Lower leg skin (tissue), 4 donors: ENCODE measurements around the gene PLA2G4E. TPM values are rescaled to one million over a fixed set of nuclear protein-coding genes. Genes with fewer than 3 reads are reported as not detected.

Experiments used
- DNase-seq, 2 donors: peaks; one replicate each; pipeline ENCODE4 v3.0.0-alpha.2; 2019; ENCODE audit warnings: low spot score in 2 of 2
- H3K4me3 ChIP-seq: fragments of 200-600 bp; sonication (generic); 2 replicates; pipeline ENCODE4 v1.5.1; 2017; ENCODE audit warnings: mild to moderate bottlenecking, low read depth; ENCODE audit not compliant: poor library complexity, severe bottlenecking
- POLR2A ChIP-seq, 2 donors: fragments of 450-650 bp; IDR thresholded peaks; one replicate each; pipeline ENCODE4 v1.6.1; 2016 to 2017; ENCODE audit warnings: antibody characterized with exemption in 2 of 2, mild to moderate bottlenecking in 1 of 2, moderate library complexity in 1 of 2
- WGBS, 2 donors: methylation state at CpG; one replicate each; pipeline ENCODE4 v1.1.5; 2018; 5-methylcytosine and 5-hydroxymethylcytosine counted together
- intact Hi-C: fragments of 100-400 bp; cut with DNase I; formaldehyde crosslinking; loops from one replicate; pipeline ENCODE4 v1.15.0; 2023; ENCODE audit warnings: low total_unique reads
- total RNA-seq, 4 donors: library from RNA; depleted of rRNA; stranded (reverse); fragments of >200 nt; gene quantifications; one replicate each; pipeline ENCODE4 v1.1.0, GENCODE V29; 2016
- TF ChIP-seq, protein P1 (sequence below), 3 donors: fragments of 450-650 bp; IDR thresholded peaks; one replicate each; pipeline ENCODE4 v1.5.1; 2016; ENCODE audit warnings: antibody characterized with exemption in 3 of 3, mild to moderate bottlenecking in 3 of 3, moderate library complexity in 2 of 3

PLA2G4E gene
- total RNA-seq, 4 donors from 2014 or later: 49.8 to 67.2 (median 51.5) TPM

DNA sequence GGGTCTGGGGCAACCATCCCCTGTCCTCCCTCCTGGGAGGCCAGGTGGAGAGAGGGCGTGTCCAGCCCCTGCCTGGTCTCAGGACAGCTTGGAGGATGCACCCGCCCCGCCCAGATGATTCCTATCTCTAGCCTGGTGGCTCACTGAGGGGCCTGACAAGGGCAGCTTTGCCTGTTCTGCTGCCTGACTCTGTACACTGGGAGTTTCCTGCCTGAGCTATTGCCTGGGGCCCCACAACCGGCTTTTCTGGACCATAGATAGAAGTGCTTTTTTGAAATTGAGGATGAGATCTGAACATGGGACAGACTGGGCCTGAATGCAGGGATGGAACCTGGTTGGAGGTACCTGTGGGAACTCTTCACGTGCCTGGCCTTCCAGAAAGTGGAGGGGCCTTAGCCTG, 751 bp upstream of the PLA2G4E start:
- intact Hi-C loops: no loop called here
- no peak for TF ChIP-seq POLR2A (IDR thresholded peaks at IDR 0.05)
- TF ChIP-seq, protein P1, sequence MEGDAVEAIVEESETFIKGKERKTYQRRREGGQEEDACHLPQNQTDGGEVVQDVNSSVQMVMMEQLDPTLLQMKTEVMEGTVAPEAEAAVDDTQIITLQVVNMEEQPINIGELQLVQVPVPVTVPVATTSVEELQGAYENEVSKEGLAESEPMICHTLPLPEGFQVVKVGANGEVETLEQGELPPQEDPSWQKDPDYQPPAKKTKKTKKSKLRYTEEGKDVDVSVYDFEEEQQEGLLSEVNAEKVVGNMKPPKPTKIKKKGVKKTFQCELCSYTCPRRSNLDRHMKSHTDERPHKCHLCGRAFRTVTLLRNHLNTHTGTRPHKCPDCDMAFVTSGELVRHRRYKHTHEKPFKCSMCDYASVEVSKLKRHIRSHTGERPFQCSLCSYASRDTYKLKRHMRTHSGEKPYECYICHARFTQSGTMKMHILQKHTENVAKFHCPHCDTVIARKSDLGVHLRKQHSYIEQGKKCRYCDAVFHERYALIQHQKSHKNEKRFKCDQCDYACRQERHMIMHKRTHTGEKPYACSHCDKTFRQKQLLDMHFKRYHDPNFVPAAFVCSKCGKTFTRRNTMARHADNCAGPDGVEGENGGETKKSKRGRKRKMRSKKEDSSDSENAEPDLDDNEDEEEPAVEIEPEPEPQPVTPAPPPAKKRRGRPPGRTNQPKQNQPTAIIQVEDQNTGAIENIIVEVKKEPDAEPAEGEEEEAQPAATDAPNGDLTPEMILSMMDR (IDR thresholded peaks at IDR 0.05): no peak
- peak in 1 of 2 donors; percentile 36 for DNase-seq
- WGBS, 2 donors: 40 to 45% methylated on average over 2 to 5 of the region's 5 CpGs
- H3K4me3 ChIP-seq: no peak overlapping the region

DNA sequence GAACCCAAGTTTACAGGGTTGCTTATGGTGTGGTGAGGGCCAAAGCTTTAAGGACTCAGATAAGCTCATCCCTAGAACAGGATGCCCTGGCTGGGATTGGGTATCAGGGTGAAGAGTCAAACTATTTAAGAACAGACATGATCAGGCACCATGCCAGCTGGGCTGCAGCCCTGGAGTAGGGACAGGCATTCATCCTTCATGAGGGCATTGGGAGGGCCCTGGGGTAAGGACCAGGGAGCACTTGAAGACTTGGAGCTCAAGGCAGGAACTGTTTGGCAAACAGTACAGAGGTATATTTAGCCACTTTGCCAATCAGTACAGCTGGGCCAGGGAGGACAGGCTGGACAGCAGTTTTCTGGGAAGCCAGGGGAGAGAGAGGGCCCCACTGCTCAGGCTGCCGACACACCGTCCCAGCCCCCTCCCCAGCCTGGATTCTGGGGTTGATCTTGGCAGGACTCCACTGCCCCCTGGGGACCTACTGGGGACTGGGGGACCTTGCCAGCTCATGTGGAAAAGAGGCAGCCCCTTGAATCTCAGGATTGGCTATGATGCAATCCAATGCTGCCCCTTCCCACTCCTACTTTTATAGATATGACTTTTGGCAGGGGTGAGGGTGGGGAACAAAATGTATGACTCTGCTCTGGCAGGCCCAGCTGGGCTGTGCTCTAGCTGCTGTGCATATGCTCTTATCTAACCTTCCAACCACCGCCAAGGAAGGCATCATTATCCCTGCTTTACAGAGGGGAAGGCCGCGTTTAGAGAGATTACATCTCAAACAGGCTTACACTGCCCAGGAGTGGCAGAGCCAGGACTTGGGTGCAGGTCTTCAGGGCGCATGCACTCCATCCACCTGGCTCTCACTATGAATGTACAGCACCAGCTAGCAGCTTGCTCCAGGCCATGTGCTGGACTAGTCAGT, 2.3 kb downstream of the PLA2G4E start:
- H3K4me3 ChIP-seq: no peak overlapping the region
- WGBS, 2 donors: 39 to 56% methylated on average over 6 of the region's 6 CpGs
- intact Hi-C loops: no loop called here
- TF ChIP-seq, protein P1 (IDR thresholded peaks at IDR 0.05): no peak
- TF ChIP-seq POLR2A (IDR thresholded peaks at IDR 0.05): no peak
- no peak for DNase-seq

GRCh38 chr15:42016971-42017370, 3.9 kb downstream of the PLA2G4E start:
- no peak for TF ChIP-seq POLR2A (IDR thresholded peaks at IDR 0.05)
- TF ChIP-seq, protein P1 (IDR thresholded peaks at IDR 0.05): no peak
- intact Hi-C loops: no loop called here
- 76 to 89% methylated on average over 5 to 6 of the region's 6 CpGs for WGBS, 2 donors
- no peak overlapping the region for H3K4me3 ChIP-seq
- no peak for DNase-seq

GRCh38 chr15:42014406-42014805, 6.4 kb downstream of the PLA2G4E start:
- no peak overlapping the region for H3K4me3 ChIP-seq
- intact Hi-C loops: no loop called here
- TF ChIP-seq POLR2A (IDR thresholded peaks at IDR 0.05): no peak
- TF ChIP-seq, protein P1 (IDR thresholded peaks at IDR 0.05): no peak
- WGBS, 2 donors: 93 to 98% methylated on average over 4 of the region's 4 CpGs
- DNase-seq: no peak

DNA sequence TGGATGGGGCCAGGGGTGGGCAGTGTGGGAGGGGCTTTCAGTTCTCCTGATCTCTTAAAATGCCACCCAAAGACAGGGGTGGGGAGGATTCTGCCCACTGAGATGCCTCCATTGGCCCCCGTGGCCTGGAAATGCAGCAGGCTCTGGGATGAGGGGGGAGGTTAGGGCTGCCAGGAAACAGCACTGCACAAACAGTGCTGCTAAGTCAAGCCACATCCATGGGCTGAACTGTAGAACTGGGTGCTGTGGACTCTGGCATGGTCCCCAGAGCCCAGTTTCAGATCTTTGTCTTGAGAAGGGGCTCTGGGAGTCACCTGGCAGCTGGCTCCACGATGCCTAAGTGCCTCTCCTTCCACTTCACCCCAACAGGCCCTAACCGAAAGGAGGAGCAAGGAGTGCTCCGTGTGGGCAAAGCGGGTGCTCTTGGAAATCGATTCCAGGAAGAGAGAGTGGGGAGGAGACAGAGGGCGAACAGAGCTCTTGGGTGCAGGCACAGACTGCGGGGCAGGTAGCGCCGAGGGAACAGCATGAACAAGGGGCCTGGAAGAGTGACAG, 7.8 kb downstream of the PLA2G4E start:
- H3K4me3 ChIP-seq: no peak overlapping the region
- intact Hi-C loops: no loop called here
- no peak for DNase-seq
- TF ChIP-seq, protein P1 (IDR thresholded peaks at IDR 0.05): no peak
- no peak for TF ChIP-seq POLR2A (IDR thresholded peaks at IDR 0.05)
- WGBS, 2 donors: 86 to 89% methylated on average over 10 of the region's 10 CpGs
